GM12801 (cell line): Measurements from ENCODE around the gene ZNF138.

Source experiments
- TF ChIP-seq, protein P1 (sequence below): IDR thresholded peaks from one replicate; pipeline ENCODE4 v1.5.1; 2011; ENCODE audit warnings: control low read depth; ENCODE audit not compliant: insufficient read length; ENCODE audit errors: extremely low read depth

ZNF138 gene

DNA sequence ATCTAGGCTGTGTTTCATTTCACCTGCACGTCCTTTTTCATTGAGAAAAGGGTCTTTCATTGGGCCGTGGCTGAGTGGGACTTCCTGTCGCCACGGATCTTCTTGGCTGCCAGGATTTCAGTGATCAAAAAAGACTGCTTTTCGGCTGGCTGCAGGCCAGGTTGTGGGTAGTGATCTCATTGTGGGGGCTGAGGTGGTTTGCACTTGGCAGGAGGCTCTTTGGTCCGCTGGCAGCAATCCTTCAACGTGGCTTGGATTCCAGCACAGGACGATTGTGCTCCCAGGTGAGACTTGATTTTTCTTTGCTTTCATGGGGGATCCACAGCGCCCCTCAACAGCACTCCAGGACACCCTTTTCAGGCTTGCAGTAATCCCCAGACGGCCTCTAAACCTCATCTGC, 79.9 kb downstream of the ZNF138 start:
- TF ChIP-seq, protein P1, sequence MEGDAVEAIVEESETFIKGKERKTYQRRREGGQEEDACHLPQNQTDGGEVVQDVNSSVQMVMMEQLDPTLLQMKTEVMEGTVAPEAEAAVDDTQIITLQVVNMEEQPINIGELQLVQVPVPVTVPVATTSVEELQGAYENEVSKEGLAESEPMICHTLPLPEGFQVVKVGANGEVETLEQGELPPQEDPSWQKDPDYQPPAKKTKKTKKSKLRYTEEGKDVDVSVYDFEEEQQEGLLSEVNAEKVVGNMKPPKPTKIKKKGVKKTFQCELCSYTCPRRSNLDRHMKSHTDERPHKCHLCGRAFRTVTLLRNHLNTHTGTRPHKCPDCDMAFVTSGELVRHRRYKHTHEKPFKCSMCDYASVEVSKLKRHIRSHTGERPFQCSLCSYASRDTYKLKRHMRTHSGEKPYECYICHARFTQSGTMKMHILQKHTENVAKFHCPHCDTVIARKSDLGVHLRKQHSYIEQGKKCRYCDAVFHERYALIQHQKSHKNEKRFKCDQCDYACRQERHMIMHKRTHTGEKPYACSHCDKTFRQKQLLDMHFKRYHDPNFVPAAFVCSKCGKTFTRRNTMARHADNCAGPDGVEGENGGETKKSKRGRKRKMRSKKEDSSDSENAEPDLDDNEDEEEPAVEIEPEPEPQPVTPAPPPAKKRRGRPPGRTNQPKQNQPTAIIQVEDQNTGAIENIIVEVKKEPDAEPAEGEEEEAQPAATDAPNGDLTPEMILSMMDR: no peak

DNA sequence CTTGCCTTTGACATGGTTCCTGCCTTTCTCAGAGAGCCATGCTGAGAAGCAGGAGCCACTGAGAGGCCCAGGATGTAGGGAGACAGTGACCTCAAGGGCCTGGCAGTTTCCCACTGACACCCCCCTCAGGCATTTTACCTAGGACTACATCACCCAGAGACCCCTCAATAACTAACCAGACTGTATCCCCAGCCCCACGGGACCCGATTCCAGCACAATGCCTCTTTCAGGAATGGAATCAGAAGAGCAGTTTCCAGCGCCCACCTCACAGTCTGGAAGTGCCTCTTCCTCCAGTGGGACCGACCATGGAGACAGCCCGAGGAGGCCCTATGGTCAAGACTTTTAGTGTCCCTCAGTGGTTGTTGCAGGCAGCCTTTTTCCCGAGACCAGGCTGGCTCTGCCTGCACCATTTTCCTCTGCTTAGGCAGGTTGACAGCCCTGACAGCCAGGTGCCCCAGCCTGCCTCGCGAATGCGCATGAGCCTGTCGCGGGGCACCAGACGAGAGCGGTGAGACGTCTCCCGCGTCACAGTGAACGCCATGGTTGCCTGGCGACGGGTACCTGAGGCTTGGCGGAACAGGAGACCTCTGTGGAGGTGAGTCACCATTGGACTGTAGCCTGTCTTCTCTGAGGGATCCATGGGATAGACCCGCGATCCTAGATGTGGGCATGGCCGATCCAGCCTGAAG, 80.5 kb downstream of the ZNF138 start:
- TF ChIP-seq, protein P1: no peak

DNA sequence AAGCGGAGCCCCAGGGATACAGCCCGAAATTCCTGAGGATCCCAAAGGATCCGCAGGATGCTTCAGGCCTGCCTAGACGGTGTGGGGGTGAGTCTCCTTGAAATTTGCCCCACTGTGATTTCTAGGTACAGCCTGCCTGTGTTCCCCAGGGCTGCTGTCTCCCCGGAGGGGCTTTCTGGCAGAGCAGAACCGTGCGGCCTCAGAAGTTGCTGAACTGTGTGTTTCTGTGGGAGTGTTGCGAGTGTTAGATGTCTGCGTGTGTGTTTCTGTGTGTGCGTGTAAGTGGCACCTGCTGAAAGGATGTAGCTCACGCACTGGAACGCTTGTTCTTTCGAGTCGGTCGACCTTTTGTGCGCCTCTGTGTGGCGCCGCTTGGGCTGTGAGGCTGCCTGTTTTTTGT, 81.0 kb downstream of the ZNF138 start:
- TF ChIP-seq, protein P1: no peak

DNA sequence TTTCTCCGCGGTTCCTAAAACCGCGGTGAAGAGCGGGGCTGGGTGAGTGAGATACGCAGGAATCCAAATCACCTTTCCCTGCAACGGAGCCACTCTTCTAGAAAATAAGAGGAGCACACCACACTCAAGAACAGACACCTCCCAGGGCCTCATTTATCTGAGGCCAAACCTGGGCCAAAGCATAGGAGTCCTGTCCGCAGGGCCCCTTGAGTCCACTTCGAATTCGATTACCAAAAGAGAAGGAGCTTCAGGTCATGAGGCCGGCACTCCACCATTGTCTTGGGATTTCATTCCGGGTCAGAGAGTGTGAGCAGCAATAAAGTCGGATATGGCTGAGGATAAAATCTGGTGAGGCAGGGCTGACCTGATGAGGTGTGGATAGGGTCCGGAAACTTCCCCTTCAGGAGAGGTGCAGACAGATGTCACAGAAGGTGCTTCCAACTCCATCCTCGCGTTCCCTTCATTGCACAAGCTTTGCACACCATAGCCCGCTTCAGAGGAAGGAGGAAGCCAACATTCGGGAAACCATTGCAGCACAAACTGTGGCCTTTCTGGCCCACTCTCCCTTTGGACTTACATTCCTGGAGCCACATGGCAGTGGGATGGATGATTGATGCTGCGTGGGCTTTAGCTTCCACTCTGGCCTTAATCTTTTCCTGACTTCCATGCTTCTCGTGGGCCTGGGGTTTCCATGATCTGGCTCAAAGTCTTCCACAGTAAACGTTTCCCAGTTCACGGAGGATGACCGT, 81.6 kb downstream of the ZNF138 start:
- TF ChIP-seq, protein P1: no peak

DNA sequence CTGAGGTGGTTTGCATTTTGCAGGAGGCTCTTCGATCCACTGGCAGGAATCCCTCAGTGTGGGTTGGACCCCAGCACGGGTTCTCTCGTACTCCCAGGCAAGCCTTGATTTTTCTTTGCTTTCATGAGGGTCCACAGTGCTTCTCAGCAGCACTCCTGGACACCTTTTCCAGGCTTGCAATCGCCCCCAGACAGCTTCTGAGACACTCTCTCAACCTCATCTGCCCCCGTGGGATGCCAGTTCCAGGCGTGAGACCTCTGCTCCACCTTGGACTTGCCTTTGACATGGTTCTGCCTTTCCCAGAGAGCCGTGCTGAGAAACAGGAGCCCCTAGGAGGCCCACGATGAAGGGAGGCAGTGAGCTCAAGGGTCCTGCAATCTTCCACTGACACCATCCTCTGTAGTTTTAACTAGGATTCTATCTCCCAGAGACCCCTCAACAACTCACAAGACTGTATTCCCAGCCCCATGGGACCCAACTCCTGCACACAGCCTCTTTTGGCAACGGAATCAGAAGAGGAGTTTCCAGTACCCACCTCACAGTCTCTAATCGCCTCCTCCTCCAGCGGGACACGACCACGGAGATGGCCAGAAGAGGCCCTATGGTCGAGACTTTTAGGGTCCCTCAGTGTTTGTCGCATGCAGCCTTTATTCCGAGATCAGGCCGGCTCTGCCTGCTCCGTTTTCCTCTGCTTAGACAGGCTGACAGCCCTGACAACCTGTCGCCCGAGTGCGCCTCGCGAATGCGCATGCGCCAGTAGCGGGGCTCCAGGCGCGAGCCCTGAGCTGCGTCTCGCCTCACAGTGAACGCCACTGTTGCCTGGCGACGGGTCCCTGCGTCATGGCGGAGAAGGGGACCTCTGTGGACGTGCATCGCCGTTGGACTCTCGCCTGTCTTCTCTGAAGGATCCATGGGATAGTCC, 82.8 kb downstream of the ZNF138 start:
- TF ChIP-seq, protein P1: no peak

DNA sequence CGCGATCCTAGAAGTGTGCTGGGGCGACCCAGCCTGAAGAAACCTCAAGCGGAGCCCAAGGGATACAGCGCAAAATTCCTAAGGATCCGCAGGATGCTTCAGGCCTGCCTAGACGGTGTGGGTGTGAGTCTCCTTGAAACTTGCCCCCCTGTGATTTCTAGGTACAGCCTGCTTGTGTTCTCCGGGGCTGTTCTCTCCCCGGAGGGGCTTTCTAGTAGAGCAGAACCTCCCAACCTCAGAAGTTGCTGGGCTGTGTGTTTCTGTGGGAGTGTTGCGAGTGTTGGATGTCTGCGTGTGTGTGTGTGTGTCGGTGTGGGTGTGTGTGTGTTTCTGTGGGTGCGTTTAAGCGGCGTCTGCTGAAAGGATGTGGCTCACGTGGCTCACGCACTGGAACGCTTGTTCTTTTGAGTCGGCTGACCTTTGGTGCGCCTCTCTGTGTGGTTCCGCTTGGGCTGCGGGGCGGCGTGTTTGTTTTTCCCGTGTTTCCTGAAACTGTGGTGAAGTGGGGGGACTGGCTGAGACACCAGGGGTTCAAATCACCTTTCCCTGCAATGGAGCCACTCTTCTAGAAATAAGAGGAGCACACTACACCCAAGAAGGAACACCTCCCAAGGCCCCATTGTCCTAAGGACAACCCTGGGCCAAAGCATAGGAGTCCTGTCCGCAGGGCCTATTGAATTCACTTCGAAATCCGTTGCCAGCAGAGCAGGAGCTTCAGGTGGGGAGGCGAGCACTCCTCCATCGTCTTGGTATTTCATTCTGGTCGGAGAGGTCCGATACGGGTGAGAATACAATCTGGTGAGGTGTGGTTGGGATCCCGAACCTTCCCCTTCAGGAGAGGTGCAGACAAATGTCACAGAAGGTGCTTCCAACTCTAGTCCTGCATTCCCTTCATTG, 83.7 kb downstream of the ZNF138 start:
- TF ChIP-seq, protein P1: no peak
